GM23338 (cell line): ENCODE results near the gene UBQLN1.

Experiments
- CREB1 ChIP-seq: fragments of 250-450 bp; sonication (Bioruptor Pico); IDR thresholded peaks from 2 replicates; pipeline ENCODE4 v1.5.0; 2020; ENCODE audit warnings: low read depth, mild to moderate bottlenecking, moderate library complexity
- CTCF ChIP-seq, 2 experiments: fragments of 200-600 bp in 1 of 2; sonication (generic) in 1 of 2; conservative IDR thresholded peaks; 2 replicates each; pipeline versions ENCODE4 v1.5.1 to v1.6.1; 2016 to 2017; ENCODE audit warnings: antibody characterized with exemption in 2 of 2, low read depth in 2 of 2, mild to moderate bottlenecking in 2 of 2, moderate library complexity in 1 of 2
- ETS1 ChIP-seq: IDR thresholded peaks from 2 replicates; pipeline ENCODE4 v1.6.1; 2016; ENCODE audit warnings: antibody characterized with exemption
- EZH2 ChIP-seq: fragments of 200-600 bp; sonication (generic); IDR thresholded peaks from one replicate; pipeline ENCODE4 v1.8.0; 2017; ENCODE audit warnings: antibody characterized with exemption, mild to moderate bottlenecking, low read depth; ENCODE audit not compliant: unreplicated experiment
- EZH2phosphoT487 ChIP-seq: fragments of 200-600 bp; sonication (generic); IDR thresholded peaks from one replicate; pipeline ENCODE4 v1.8.1; 2018; ENCODE audit warnings: antibody characterized with exemption; ENCODE audit not compliant: unreplicated experiment
- JUNB ChIP-seq: IDR thresholded peaks from one replicate; pipeline ENCODE4 v1.6.1; 2016; ENCODE audit warnings: antibody characterized with exemption; ENCODE audit not compliant: unreplicated experiment
- NANOG ChIP-seq: IDR thresholded peaks from 2 replicates; pipeline ENCODE4 v1.6.1; 2016; ENCODE audit warnings: antibody characterized with exemption, borderline replicate concordance
- POLR2AphosphoS5 ChIP-seq: IDR thresholded peaks from 2 replicates; pipeline ENCODE4 v1.6.1; 2016; ENCODE audit warnings: antibody characterized with exemption, low read depth
- REST ChIP-seq: IDR thresholded peaks from one replicate; pipeline ENCODE4 v1.6.1; 2018; ENCODE audit warnings: antibody characterized with exemption; ENCODE audit not compliant: unreplicated experiment
- STAT1 ChIP-seq: IDR thresholded peaks from one replicate; pipeline ENCODE4 v1.6.1; 2016; ENCODE audit warnings: antibody characterized with exemption; ENCODE audit not compliant: unreplicated experiment
- ZNF114 ChIP-seq: fragments of 250-450 bp; sonication (Bioruptor Pico); IDR thresholded peaks from 2 replicates; pipeline ENCODE4 v1.5.0; 2020; ENCODE audit warnings: mild to moderate bottlenecking, moderate library complexity

GRCh38 chr9:83625178-83625577 is 82.6 kb downstream of the UBQLN1 start:
- TF ChIP-seq CTCF (conservative IDR thresholded peaks at IDR 0.05; ENCODE audit: low read depth in 2 of 2) (no peak), EZH2phosphoT487 (no peak), EZH2 (no peak), POLR2AphosphoS5 (no peak), ZNF114 (CRISPR knock-in tag) (no peak), REST (no peak), NANOG (no peak), JUNB (no peak), CREB1 (CRISPR knock-in tag) (no peak), STAT1 (no peak), ETS1 (no peak)
